ENCODE data around the gene NTNG1. TPM values are rescaled to one million over a fixed set of nuclear protein-coding genes. Genes with fewer than 3 reads are reported as not detected.

NTNG1 gene
- total RNA-seq, 2 donors from 2014 or later: 2.5 to 2.6 TPM

GRCh38 chr1:107264007-107264406, 123.2 kb downstream of the NTNG1 start:
- WGBS, 2 experiments (ENCODE audit: insufficient coverage in 1 of 2, insufficient read length in 1 of 2): 87% methylated on average over 4 of the region's 4 CpGs; no CpG with 5 or more reads in 1 of the 2 experiments

DNA sequence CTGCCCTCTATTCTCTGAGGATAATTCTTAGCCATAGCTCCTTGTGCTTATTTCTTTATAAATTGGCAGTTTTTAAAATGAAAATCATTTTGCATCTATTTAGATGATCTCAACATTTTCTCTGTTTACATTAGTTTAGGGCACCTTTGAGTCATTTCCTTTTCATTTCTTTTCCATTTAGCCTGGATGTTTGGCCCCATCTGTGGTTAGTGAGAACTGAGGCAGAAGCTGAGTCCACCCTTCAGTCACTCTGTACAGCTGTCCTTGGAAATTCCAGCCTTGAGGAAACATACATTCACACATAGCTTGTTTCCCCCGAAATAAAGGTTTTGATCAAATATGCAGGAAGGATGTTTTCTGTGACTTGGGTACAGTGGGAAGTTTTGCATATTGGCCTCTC, 123.7 kb downstream of the NTNG1 start:
- Mint-ChIP-seq H3K27me3 (ENCODE audit: insufficient read depth) (no peaks in the 10 kb centered on the region), H3K4me1 (no peaks in the 10 kb centered on the region), H3K27ac (no peak overlapping the region), H3K36me3 (ENCODE audit: low read depth) (no peaks in the 10 kb centered on the region), H3K9me3 (no peaks in the 10 kb centered on the region), H3K4me3 (no peak overlapping the region)
- H3K9ac ChIP-seq (ENCODE audit: extremely low read depth, low read length, poor library complexity, severe bottlenecking): no peak overlapping the region
- H3K4me1 ChIP-seq (ENCODE audit: control insufficient read depth, insufficient read depth, low read length): no peaks in the 10 kb centered on the region
- H3K36me3 ChIP-seq (ENCODE audit: control insufficient read depth, insufficient read depth, low read length): no peaks in the 10 kb centered on the region
- H3K27ac ChIP-seq (ENCODE audit: low read depth, low read length): no peak overlapping the region
- 100% methylated on average over 1 of the region's 1 CpG; no CpG with 5 or more reads in 1 of the 2 experiments for WGBS, 2 experiments (ENCODE audit: insufficient coverage in 1 of 2, insufficient read length in 1 of 2)
- TF ChIP-seq CTCF (conservative IDR thresholded peaks at IDR 0.05): no peak
- no peak for DNase-seq
- no peak overlapping the region for H3K4me3 ChIP-seq (ENCODE audit: low read length)
- H3K9me3 ChIP-seq (ENCODE audit: control insufficient read depth, low read length): no peaks in the 10 kb centered on the region
- no peaks in the 10 kb centered on the region for H3K27me3 ChIP-seq (ENCODE audit: control insufficient read depth, insufficient read depth, low read length, poor library complexity, severe bottlenecking)

More at GRCh38 chr1:107264007-107264406, 123.2 kb downstream of the NTNG1 start:
- no peak for TF ChIP-seq CTCF (conservative IDR thresholded peaks at IDR 0.05)
- no peak overlapping the region for H3K27ac ChIP-seq (ENCODE audit: low read depth, low read length)
- no peaks in the 10 kb centered on the region for H3K36me3 Mint-ChIP-seq (ENCODE audit: low read depth)
- H3K4me1 Mint-ChIP-seq: no peaks in the 10 kb centered on the region
- H3K4me3 Mint-ChIP-seq: no peak overlapping the region
- H3K36me3 ChIP-seq (ENCODE audit: control insufficient read depth, insufficient read depth, low read length): no peaks in the 10 kb centered on the region
- no peak overlapping the region for H3K27ac Mint-ChIP-seq
- no peaks in the 10 kb centered on the region for H3K27me3 ChIP-seq (ENCODE audit: control insufficient read depth, insufficient read depth, low read length, poor library complexity, severe bottlenecking)
- no peaks in the 10 kb centered on the region for H3K4me1 ChIP-seq (ENCODE audit: control insufficient read depth, insufficient read depth, low read length)
- H3K9me3 Mint-ChIP-seq: no peaks in the 10 kb centered on the region
- H3K27me3 Mint-ChIP-seq (ENCODE audit: insufficient read depth): no peaks in the 10 kb centered on the region
- no peak for DNase-seq
- H3K4me3 ChIP-seq (ENCODE audit: low read length): no peak overlapping the region
- H3K9me3 ChIP-seq (ENCODE audit: control insufficient read depth, low read length): no peaks in the 10 kb centered on the region
- no peak overlapping the region for H3K9ac ChIP-seq (ENCODE audit: extremely low read depth, low read length, poor library complexity, severe bottlenecking)

GRCh38 chr1:107267489-107267888, 126.7 kb downstream of the NTNG1 start:
- no peak overlapping the region for H3K27ac Mint-ChIP-seq
- 75 to 77% methylated on average over 3 of the region's 3 CpGs for WGBS, 2 experiments (ENCODE audit: insufficient coverage in 1 of 2, insufficient read length in 1 of 2)
- DNase-seq: no peak
- H3K9ac ChIP-seq (ENCODE audit: extremely low read depth, low read length, poor library complexity, severe bottlenecking): no peak overlapping the region
- H3K4me3 Mint-ChIP-seq: no peak overlapping the region
- no peaks in the 10 kb centered on the region for H3K9me3 Mint-ChIP-seq
- no peaks in the 10 kb centered on the region for H3K36me3 Mint-ChIP-seq (ENCODE audit: low read depth)
- H3K9me3 ChIP-seq (ENCODE audit: control insufficient read depth, low read length): no peaks in the 10 kb centered on the region
- no peaks in the 10 kb centered on the region for H3K4me1 Mint-ChIP-seq
- H3K4me1 ChIP-seq (ENCODE audit: control insufficient read depth, insufficient read depth, low read length): no peaks in the 10 kb centered on the region
- no peak overlapping the region for H3K27ac ChIP-seq (ENCODE audit: low read depth, low read length)
- no peaks in the 10 kb centered on the region for H3K27me3 ChIP-seq (ENCODE audit: control insufficient read depth, insufficient read depth, low read length, poor library complexity, severe bottlenecking)
- no peak overlapping the region for H3K4me3 ChIP-seq (ENCODE audit: low read length)
- no peaks in the 10 kb centered on the region for H3K36me3 ChIP-seq (ENCODE audit: control insufficient read depth, insufficient read depth, low read length)
- no peaks in the 10 kb centered on the region for H3K27me3 Mint-ChIP-seq (ENCODE audit: insufficient read depth)
- no peak for TF ChIP-seq CTCF (conservative IDR thresholded peaks at IDR 0.05)
